SU-DHL-6 (cell line): ENCODE data around the gene KLF4.

ENCODE experiments used
- H2AFZ ChIP-seq: fragments of 200-600 bp; sonication (generic); 2 replicates; pipeline ENCODE4 v1.6.1; 2014; ENCODE audit warnings: low read depth, mild to moderate bottlenecking, moderate library complexity, mixed read lengths, antibody characterized with exemption, low read length; ENCODE audit not compliant: severe bottlenecking
- H3F3A ChIP-seq: fragments of 200-600 bp; shearing (Covaris generic); 2 replicates; pipeline ENCODE4 v1.6.0; 2016; ENCODE audit warnings: antibody characterized with exemption, mild to moderate bottlenecking; ENCODE audit not compliant: insufficient read depth
- H3K27ac ChIP-seq: fragments of 200-600 bp; sonication (generic); 2 replicates; pipeline ENCODE4 v1.5.1; 2016; ENCODE audit warnings: low read depth, mild to moderate bottlenecking, low read length, moderate library complexity, mixed read lengths
- H3K27me3 ChIP-seq: fragments of 200-600 bp; sonication (generic), shearing (Covaris generic); 2 replicates; pipeline ENCODE4 v1.6.0; 2014; ENCODE audit warnings: mild to moderate bottlenecking, low read length
- H3K36me3 ChIP-seq: fragments of 200-600 bp; sonication (generic); 2 replicates; pipeline ENCODE4 v1.6.1; 2014; ENCODE audit warnings: mild to moderate bottlenecking, low read length, mixed read lengths
- H3K4me2 ChIP-seq: fragments of 300-600, 200-600 bp; shearing (Covaris generic), sonication (generic); 2 replicates; pipeline ENCODE4 v1.6.0; 2014; ENCODE audit warnings: low read length, low read depth, mild to moderate bottlenecking; ENCODE audit not compliant: poor library complexity, severe bottlenecking
- H3K4me3 ChIP-seq: fragments of 200-600 bp; sonication (generic); 2 replicates; pipeline ENCODE4 v1.5.1; 2014; ENCODE audit warnings: antibody characterized with exemption, low read length, mild to moderate bottlenecking, mixed read lengths; ENCODE audit not compliant: insufficient read depth, poor library complexity, severe bottlenecking
- H3K79me2 ChIP-seq: fragments of 200-600 bp; sonication (generic); 2 replicates; pipeline ENCODE4 v1.6.1; 2014; ENCODE audit warnings: mild to moderate bottlenecking, low read length, moderate library complexity; ENCODE audit not compliant: insufficient read depth
- H3K9ac ChIP-seq: fragments of 200-600 bp; sonication (generic); 2 replicates; pipeline ENCODE4 v1.7.0; 2014; ENCODE audit warnings: mild to moderate bottlenecking, low read length
- H3K9me2 ChIP-seq: fragments of 200-600 bp; sonication (generic); replicated peaks from 2 replicates; pipeline ENCODE4 v1.6.1; 2014; ENCODE audit warnings: low read length; ENCODE audit not compliant: insufficient read depth
- H3K9me3 ChIP-seq: fragments of 200-600 bp; sonication (generic); 2 replicates; pipeline ENCODE4 v1.6.1; 2014; ENCODE audit warnings: low read length, mixed read lengths; ENCODE audit not compliant: insufficient read depth
- H4K20me1 ChIP-seq: fragments of 200-600 bp; sonication (generic); 2 replicates; pipeline ENCODE4 v1.6.1; 2014; ENCODE audit warnings: low read depth, mild to moderate bottlenecking, antibody characterized with exemption, low read length, moderate library complexity, mixed read lengths
- EZH2phosphoT487 ChIP-seq: fragments of 200-600 bp; sonication (generic), shearing (Covaris generic); conservative IDR thresholded peaks from 2 replicates; pipeline ENCODE4 v1.6.1; 2018; ENCODE audit warnings: mild to moderate bottlenecking, antibody characterized with exemption, low read length, moderate library complexity, mixed read lengths
- TF ChIP-seq, protein P1 (sequence below): fragments of 200-600 bp; sonication (generic); IDR thresholded peaks from one replicate; pipeline ENCODE4 v1.5.1; 2017; ENCODE audit warnings: antibody characterized with exemption, mild to moderate bottlenecking, low read length, moderate library complexity; ENCODE audit not compliant: insufficient read depth, poor library complexity, severe bottlenecking

KLF4 gene

GRCh38 chr9:107481035-107481434 lies 8.5 kb downstream of the KLF4 start:
- TF ChIP-seq, protein P1, sequence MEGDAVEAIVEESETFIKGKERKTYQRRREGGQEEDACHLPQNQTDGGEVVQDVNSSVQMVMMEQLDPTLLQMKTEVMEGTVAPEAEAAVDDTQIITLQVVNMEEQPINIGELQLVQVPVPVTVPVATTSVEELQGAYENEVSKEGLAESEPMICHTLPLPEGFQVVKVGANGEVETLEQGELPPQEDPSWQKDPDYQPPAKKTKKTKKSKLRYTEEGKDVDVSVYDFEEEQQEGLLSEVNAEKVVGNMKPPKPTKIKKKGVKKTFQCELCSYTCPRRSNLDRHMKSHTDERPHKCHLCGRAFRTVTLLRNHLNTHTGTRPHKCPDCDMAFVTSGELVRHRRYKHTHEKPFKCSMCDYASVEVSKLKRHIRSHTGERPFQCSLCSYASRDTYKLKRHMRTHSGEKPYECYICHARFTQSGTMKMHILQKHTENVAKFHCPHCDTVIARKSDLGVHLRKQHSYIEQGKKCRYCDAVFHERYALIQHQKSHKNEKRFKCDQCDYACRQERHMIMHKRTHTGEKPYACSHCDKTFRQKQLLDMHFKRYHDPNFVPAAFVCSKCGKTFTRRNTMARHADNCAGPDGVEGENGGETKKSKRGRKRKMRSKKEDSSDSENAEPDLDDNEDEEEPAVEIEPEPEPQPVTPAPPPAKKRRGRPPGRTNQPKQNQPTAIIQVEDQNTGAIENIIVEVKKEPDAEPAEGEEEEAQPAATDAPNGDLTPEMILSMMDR = no peak
- no peak for TF ChIP-seq EZH2phosphoT487
- Histone ChIP-seq H3K4me3 (no peak overlapping the region), H3K4me2 (no peak overlapping the region), H3K79me2 (no peaks in the 10 kb centered on the region), H3K9me2 (no peaks in the 10 kb centered on the region), H3K27me3 (no peaks in the 10 kb centered on the region), H3K36me3 (no peaks in the 10 kb centered on the region), H3F3A (no peaks in the 10 kb centered on the region), H4K20me1 (no peaks in the 10 kb centered on the region), H3K27ac (no peak overlapping the region), H3K9me3 (no peaks in the 10 kb centered on the region), H3K9ac (no peak overlapping the region), H2AFZ (no peak overlapping the region)

GRCh38 chr9:107480386-107480789 lies 9.2 kb downstream of the KLF4 start:
- Histone ChIP-seq H3K27ac (no peak overlapping the region), H3K4me3 (no peak overlapping the region)

GRCh38 chr9:107478805-107479204 lies 10.8 kb downstream of the KLF4 start:
- Histone ChIP-seq H3K9me3 (no peaks in the 10 kb centered on the region), H3K27me3 (no peaks in the 10 kb centered on the region), H3K79me2 (no peaks in the 10 kb centered on the region), H2AFZ (no peak overlapping the region), H3F3A (no peaks in the 10 kb centered on the region), H3K4me2 (no peak overlapping the region), H3K9me2 (no peaks in the 10 kb centered on the region), H3K9ac (no peak overlapping the region), H3K4me3 (no peak overlapping the region), H3K27ac (no peak overlapping the region), H4K20me1 (no peaks in the 10 kb centered on the region), H3K36me3 (no peaks in the 10 kb centered on the region)
- TF ChIP-seq EZH2phosphoT487 = no peak
- TF ChIP-seq, protein P1 = no peak

More at GRCh38 chr9:107480386-107480789, 9.2 kb downstream of the KLF4 start:
- no peaks in the 10 kb centered on the region for H3K27me3 ChIP-seq
- TF ChIP-seq EZH2phosphoT487 = no peak
- TF ChIP-seq, protein P1 = no peak
- no peaks in the 10 kb centered on the region for H3K36me3 ChIP-seq
- no peaks in the 10 kb centered on the region for H3F3A ChIP-seq
- no peaks in the 10 kb centered on the region for H4K20me1 ChIP-seq
- H3K9me3 ChIP-seq = no peaks in the 10 kb centered on the region
- H3K79me2 ChIP-seq = no peaks in the 10 kb centered on the region
- H3K4me2 ChIP-seq = no peak overlapping the region
- H2AFZ ChIP-seq = no peak overlapping the region
- H3K9me2 ChIP-seq = no peaks in the 10 kb centered on the region
- H3K9ac ChIP-seq = no peak overlapping the region
